HCT116 (cell line): Measurements from ENCODE around the gene CDK14.

Source experiments
- CTCF ChIP-seq, 3 experiments: fragments of 200-600 bp in 1 of 3; sonication (generic) in 1 of 3; IDR thresholded peaks in 2 of 3; conservative IDR thresholded peaks in 1 of 3; 2 replicates each; pipeline ENCODE4 v1.5.1; 2012 to 2017; ENCODE audit warnings: low read depth in 2 of 3, low read length in 2 of 3, antibody characterized with exemption in 1 of 3, borderline replicate concordance in 1 of 3, control low read depth in 1 of 3, mild to moderate bottlenecking in 1 of 3, mixed read lengths in 1 of 3, mixed run types in 1 of 3, moderate library complexity in 1 of 3; ENCODE audit not compliant: insufficient read depth in 1 of 3
- JUND ChIP-seq: IDR thresholded peaks from 2 replicates; pipeline ENCODE4 v1.6.1; 2012
- MAX ChIP-seq: IDR thresholded peaks from 2 replicates; pipeline ENCODE4 v1.6.1; 2012
- POLR2AphosphoS5 ChIP-seq: IDR thresholded peaks from 2 replicates; pipeline ENCODE4 v1.6.1; 2011; ENCODE audit warnings: mild to moderate bottlenecking, low read depth, low read length, moderate library complexity
- REST ChIP-seq: IDR thresholded peaks from 2 replicates; pipeline ENCODE4 v1.6.1; 2012; ENCODE audit warnings: low read depth
- SIN3A ChIP-seq: IDR thresholded peaks from 2 replicates; pipeline ENCODE4 v1.6.1; 2012; ENCODE audit warnings: low read depth
- TCF7L2 ChIP-seq: IDR thresholded peaks from 2 replicates; pipeline ENCODE4 v1.7.0; 2011; ENCODE audit warnings: borderline replicate concordance, inconsistent platforms; ENCODE audit not compliant: insufficient read depth, insufficient read length; ENCODE audit errors: extremely low read depth
- TF ChIP-seq, protein P1 (sequence below): IDR thresholded peaks from 2 replicates; pipeline ENCODE4 v1.6.1; 2011; ENCODE audit warnings: mild to moderate bottlenecking, low read length, moderate library complexity; ENCODE audit not compliant: insufficient replicate concordance; ENCODE audit errors: extremely low read depth

- no peak for TF ChIP-seq JUND
- no peak for TF ChIP-seq CTCF (IDR thresholded peaks at IDR 0.05 in 2 of 3, conservative IDR thresholded peaks at IDR 0.05 in 1 of 3; ENCODE audit: borderline replicate concordance in 1 of 3, insufficient read depth in 1 of 3, low read depth in 2 of 3, low read length in 2 of 3)
- no peak for TF ChIP-seq MAX
- TF ChIP-seq, protein P1, sequence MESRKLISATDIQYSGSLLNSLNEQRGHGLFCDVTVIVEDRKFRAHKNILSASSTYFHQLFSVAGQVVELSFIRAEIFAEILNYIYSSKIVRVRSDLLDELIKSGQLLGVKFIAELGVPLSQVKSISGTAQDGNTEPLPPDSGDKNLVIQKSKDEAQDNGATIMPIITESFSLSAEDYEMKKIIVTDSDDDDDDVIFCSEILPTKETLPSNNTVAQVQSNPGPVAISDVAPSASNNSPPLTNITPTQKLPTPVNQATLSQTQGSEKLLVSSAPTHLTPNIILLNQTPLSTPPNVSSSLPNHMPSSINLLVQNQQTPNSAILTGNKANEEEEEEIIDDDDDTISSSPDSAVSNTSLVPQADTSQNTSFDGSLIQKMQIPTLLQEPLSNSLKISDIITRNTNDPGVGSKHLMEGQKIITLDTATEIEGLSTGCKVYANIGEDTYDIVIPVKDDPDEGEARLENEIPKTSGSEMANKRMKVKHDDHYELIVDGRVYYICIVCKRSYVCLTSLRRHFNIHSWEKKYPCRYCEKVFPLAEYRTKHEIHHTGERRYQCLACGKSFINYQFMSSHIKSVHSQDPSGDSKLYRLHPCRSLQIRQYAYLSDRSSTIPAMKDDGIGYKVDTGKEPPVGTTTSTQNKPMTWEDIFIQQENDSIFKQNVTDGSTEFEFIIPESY = no peak
- no peak for TF ChIP-seq TCF7L2
- TF ChIP-seq REST = no peak
- TF ChIP-seq POLR2AphosphoS5 = no peak
- TF ChIP-seq SIN3A = no peak
Observed at GRCh38 chr7:91045606-91046005, 449.5 kb downstream of the CDK14 start.
